Measurements from ENCODE around the gene NEK5.

- TF ChIP-seq POLR2A (IDR thresholded peaks at IDR 0.05; ENCODE audit: low read depth, low read length) (no peak), FOS (IDR thresholded peaks at IDR 0.05; ENCODE audit: borderline replicate concordance, insufficient read depth, low read length) (no peak), EZH2 (IDR thresholded peaks at IDR 0.05; ENCODE audit: borderline replicate concordance, low read depth, low read length, severe bottlenecking) (no peak), JUN (IDR thresholded peaks at IDR 0.05; ENCODE audit: borderline replicate concordance, insufficient read depth, insufficient read length, low read depth) (no peak), GATA2 (IDR thresholded peaks at IDR 0.05; ENCODE audit: insufficient read depth, insufficient read length, low read depth, low read length) (no peak)
- TF ChIP-seq, protein P1, sequence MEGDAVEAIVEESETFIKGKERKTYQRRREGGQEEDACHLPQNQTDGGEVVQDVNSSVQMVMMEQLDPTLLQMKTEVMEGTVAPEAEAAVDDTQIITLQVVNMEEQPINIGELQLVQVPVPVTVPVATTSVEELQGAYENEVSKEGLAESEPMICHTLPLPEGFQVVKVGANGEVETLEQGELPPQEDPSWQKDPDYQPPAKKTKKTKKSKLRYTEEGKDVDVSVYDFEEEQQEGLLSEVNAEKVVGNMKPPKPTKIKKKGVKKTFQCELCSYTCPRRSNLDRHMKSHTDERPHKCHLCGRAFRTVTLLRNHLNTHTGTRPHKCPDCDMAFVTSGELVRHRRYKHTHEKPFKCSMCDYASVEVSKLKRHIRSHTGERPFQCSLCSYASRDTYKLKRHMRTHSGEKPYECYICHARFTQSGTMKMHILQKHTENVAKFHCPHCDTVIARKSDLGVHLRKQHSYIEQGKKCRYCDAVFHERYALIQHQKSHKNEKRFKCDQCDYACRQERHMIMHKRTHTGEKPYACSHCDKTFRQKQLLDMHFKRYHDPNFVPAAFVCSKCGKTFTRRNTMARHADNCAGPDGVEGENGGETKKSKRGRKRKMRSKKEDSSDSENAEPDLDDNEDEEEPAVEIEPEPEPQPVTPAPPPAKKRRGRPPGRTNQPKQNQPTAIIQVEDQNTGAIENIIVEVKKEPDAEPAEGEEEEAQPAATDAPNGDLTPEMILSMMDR (IDR thresholded peaks at IDR 0.05; ENCODE audit: extremely low read depth in 1 of 2, insufficient read depth in 1 of 2, low read depth in 1 of 2, low read length in 2 of 2), result no peak
- TF ChIP-seq, protein P2, sequence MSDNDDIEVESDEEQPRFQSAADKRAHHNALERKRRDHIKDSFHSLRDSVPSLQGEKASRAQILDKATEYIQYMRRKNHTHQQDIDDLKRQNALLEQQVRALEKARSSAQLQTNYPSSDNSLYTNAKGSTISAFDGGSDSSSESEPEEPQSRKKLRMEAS (IDR thresholded peaks at IDR 0.05; ENCODE audit: insufficient read depth, insufficient read length), result no peak
Observed at GRCh38 chr13:52043675-52044074, 85.2 kb downstream of the NEK5 start.

Measured in endothelial cell of umbilical vein (primary cell).